NOMO-1 (cell line): ENCODE data around the gene MYO5C.
A peak's percentile ranks its signal among the peaks of the same experiment; 100 is the strongest.

Experiments
- DNase-seq, 2 experiments: peaks; one replicate each; lab custom pipeline; 2025; ENCODE audit not compliant: unreplicated experiment in 2 of 2; lab: John Stamatoyannopoulos, UW

MYO5C gene

DNA sequence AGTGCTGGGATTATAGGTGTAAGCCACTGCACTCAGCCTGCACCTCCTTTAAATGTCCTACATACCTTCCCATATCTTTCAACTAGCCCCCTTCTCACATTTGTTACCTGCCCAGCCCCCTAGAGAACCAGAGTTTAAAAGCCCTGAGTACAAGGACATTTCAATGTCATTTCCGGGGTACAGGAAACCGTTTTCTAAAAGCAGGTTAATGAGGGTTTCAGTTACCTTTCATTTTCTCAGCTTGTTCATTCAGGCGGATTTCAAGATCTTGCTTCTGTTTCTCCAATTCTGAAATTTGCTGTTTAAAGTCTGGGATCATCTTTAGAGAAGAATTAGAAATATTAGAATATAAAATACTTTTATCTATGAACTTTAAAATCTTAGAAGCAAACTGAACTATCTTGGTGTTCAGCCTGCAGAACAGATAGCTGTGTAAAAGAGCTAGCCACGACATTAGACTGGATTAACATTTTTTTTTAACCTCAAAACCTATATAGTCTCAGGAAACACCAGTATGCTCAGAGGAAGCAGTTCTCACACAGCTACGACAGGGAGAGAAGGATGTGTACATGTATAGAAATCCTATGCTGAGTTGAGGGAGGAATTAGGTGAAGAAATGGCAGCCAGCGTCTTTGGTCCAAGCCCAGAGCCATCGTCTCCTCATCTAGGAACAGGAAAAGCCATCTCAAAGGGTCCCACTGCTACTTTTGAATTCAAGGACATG is 74.5 kb downstream of the MYO5C start:
- no peak for DNase-seq

DNA sequence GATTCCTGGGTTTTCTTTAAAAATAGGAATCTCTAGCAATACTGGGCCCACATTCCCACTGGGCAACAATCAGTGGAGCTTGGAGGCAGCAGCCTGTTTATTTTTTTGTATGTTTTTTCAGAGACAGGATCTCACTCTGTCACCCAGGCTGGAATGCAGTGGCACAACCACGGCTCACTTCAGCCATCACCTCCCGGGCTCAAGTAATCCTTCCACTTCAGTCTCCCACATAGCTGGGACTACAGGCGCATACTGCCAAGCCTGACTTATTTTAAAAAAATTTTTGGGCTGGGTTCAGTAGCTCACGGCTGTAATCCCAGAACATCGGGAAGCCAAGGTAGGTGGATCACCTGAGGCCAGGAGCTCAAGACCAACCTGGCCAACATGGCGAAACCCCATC is 75.4 kb downstream of the MYO5C start:
- DNase-seq: no peak

DNA sequence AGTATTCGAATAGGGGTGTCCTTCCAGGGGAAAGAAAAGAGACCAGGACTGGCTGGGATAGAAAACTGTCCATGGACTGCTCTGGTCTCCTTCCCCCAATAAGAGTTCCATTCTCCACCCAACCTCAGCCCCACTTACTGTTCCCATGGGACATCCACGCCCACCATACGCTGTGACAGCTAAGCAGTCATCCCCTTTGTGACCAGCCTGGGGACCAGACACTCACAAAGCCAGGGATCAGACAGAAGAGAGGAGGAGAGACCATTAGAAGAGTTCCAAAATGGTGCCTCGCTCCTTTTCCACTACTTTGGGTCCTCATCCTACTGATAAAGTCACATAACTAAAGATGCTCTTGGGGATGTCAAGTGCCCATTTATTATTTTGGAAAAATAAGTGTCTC is 76.8 kb downstream of the MYO5C start:
- no peak for DNase-seq

DNA sequence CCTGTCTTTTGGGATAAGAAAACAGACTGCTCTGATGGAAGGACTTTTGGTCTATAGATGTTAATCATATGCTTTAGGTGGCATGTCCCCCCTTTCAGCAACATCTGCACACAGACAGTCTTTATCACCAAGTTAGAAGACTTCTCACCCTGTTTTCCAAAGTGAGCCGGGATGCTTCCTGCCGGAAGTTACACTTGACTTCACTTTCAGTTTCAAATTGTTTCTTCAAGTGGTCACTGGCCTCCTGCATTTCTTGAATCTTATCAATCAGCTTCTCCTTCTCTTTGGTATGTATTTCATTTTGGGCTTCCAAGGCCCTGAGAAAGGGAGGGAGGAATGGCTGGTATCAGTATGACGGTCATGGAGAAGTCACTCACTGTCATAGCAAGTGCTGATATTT is 77.2 kb downstream of the MYO5C start:
- no peak for DNase-seq

DNA sequence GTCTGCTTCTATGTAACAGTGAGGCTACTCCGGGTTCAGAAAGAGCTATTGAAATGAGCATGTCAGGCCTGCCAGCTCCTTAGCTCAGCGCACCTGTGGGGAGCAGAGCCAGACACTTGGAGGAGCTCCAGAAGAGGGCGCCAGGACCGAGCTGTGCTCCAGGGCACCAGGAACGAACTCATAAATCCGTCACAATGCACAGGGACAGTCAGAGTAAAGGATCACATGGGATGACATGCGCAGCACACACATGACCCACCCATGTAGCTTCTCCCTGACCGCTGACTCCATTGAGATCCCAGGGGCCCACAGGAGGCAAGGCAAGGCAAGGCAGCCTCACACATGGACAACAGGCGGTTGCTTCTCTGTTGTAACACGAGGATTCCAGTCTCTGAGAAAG is 78.4 kb downstream of the MYO5C start:
- no peak for DNase-seq

DNA sequence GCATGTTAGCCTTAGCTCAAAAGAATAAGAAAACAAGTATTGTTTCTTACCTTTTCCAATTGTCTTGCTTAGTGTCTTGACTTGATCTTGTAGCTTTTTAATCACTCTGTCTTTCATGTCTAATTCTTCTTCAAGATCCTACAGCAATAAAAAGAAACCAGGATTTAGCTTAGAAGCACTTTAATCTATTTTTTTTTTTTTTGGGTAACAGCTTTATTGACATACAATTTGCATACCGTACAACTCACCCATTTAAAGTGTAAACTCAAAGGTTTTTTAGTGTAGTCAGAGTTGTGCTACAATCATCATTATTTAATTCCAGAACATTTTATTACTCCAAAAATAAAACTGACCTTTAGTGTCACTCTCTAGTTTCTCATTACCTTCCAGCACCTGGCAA is 81.1 kb downstream of the MYO5C start:
- no peak for DNase-seq

DNA sequence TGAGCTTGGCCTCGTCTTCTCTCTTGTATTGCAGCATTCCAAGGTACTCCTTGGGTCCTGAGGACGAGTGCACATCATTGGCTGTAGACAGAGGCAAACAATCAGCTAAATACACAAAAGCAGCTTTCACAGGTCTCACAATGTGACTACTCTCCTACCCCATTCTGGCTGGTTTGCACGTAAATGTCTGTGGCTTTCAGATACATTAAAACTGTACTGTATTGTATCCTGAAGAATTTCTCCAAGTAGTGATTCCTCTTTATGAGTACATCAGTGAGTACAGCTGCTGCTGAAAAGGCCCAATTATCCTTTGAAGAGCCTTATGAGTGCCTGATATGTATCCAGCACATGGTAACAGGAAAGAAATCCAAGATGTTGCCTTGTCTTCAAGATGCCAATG is 82.4 kb downstream of the MYO5C start:
- DNase-seq: no peak

DNA sequence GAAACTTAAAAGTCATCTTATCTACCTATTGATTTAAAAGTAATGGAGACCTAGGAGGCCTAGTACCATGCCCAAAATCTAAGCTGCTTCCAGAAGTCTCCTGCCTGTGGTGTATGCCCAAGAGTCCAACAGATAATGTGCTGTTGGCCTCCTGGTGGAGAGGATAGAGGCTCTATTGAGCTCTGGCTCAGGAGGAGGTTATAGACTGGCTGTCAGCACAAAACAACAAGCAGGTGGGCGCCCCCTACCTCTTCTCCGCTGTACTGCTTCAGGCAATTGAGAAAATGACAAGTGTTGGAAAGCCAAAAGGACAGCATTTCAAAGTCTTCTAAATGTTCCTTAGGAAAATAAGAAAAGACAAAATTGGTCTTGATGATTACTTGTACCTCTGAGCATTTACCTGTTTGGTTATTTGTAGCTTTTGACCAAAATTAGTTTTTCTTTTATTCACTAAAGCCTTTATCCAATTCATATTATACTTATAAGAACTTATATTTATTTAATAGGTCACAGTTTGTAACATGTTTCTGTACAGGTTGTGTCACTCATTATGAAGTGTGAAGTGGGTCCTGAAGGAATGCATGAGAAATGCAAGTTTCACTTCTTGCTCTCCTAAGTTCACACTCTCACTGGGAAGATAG is 87.2 kb downstream of the MYO5C start:
- peak; percentile 29 to 60 for DNase-seq

DNA sequence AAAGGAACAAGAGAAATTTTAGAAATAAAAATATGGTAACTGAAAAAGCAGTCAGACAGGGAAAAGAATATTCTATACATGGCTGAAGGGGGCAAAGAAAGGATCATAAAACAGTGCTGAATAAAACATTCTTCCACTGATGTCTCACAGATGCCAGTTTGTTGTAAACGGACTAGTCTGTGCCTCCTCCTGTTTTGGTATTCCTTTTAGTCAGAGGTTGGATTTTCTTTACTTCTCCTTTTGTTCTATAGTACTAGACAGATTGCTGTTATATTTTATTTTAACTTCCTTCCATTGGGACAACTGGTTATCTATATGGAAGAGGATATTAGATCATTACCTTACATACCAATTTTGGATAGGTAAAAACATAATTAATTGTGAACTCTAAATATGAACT is 88.4 kb downstream of the MYO5C start:
- DNase-seq: peak in 1 of 2 experiments; percentile 9

DNA sequence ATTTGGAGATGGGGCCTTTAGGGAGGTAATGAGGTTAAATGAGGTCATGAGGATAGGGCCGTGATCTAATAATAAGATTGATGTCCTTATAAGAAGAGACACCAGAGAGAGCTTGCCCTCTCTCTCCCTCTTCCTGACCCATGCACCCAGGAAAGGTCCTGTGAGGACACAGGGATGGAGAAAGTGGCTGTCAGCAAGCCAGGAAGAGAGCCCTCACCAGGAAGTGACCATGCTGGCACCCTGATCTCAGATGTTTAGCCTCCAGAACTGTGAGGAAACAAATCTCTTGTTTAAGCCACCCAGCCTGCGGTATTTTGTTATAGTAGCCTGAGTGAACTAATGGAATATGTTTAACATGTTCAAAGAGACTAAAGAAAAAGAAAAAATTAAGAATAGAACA is 89.2 kb downstream of the MYO5C start:
- DNase-seq: no peak

DNA sequence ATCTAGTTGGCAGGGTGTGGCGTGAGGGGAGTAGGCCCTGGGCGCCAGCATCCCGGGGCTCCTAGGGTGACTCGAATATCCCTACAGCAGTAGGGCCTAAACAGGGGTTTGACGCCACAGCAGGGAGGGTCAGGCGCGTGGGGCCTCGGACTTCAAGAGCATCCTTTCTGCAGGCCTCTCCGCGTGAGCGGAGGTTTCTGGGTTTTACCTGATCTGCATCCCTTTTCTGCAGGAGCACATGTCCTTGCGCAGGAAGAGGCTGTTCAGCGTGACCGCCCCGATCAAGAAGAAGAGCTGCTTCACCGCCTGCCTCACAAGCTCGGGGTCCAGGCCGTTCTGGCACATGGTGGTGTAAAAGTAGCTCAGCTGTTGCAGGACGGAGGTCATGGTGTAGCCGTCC is 90.9 kb downstream of the MYO5C start:
- no peak for DNase-seq

DNA sequence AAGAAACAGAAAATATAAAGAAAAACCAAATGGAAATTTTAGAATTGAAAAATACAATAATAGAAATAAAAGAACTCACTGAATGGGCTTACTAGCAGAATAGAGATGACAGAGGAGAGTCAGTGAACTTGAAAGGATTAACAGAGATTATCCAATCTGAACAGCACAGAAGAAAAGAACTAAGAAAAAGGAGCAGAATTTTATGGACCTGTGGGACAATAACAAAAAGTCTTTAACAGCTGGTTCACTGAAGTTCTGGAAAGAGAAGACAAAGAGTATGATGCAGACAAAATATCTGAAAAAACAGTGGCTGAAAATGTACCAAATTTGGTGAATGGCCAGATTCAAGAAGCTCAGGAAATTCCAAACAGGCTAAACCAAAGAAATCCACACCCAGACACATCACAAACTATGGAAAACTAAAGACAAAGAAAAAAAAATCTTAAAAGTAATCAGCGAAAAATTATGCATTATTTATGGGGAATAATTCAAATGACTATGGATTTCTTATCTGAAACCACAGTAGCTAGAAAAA is 94.7 kb downstream of the MYO5C start:
- DNase-seq: no peak

DNA sequence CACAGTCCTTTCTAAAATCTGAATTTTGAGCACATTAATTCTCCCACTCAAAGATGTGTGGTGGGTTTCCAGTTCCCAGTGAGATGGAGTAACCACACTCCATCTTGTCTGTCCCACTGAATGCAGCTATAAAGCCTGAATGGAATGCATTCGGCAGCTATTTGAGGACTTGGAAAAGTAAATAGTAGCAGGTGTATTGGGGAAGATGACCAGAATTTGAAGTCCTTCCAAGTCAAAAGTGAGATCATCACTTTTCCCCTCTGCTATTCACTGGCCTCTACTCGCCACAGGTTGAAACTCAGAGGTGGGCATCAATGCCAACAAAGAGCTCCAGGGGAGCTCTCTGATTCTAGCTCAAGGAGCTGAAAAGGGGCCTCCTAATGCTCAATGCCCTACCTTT is 96.3 kb downstream of the MYO5C start:
- DNase-seq: no peak

DNA sequence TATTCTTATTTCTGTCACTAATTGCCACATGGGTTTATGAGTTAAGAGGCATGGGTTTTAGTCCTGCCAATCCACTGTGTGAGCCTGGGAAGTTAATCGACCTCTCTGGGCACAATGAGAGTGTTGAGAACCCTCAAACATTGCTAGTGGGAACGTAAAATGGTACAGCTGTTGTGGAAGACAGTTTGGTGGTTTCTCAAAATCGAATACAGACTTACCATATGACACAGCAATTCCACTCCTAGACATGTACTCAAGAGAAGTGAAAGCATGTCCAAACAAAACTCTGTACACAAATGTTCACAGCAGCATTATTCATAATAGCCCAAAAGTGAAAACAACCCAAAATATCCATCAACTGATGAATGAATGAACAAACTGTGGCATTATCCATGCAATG is 98.7 kb downstream of the MYO5C start:
- no peak for DNase-seq

DNA sequence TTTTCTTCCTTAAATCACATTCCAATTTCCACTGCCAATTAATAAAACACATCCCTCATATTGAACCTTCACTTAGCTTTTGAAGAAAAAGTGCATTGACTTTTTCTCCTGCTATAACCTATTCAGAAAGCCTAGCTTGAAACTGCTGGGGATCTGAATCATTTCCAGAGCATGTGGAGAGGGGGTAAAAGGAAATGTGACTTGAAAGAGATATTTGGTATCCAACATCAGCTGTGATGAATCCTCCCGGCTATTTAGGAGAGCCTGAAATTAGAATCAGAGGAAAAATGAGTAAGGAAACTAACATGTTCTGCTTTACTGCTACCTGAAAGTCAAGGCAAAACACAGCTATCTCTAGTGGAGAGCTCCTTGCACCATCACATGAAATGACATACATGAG is 101.8 kb downstream of the MYO5C start:
- DNase-seq: no peak

DNA sequence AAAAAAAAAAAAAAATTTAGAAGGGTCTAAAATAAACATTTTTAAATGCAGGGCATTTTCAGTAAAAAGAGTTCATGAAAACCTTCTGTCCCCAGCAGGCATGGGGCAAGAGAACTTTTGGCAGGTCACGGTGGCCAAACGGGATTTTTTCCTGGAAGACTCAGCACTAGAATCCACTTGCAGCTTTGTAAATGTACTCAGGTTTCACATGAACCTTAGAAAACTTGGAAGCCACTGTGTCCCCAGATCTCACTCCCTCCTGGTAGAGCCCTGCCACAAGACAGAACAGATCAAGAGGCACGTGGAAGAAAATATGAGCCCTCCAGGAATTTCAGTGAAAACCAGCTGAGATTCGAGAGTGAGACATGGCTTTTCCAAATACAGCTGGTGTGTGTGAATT is 102.3 kb downstream of the MYO5C start:
- DNase-seq: no peak

DNA sequence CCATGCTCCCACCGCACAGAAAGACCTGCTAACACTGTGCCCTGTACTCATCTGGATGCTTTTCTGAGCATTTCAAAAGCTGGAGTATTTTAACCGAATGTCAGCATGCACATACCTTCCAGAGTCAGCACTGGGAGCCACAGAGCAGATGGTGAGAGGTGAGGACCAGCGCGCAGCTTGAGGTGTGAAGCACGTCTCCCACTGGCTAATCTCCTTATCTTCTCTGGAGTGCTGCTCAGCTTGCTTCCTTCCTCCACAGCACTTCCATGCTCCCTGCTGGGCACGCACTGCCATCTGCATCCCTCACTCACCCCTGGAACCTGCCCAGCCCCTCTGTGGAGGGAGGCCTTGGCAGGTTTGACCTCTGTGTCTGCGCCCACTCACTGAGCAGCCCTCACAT is 104.4 kb downstream of the MYO5C start, which contains the start of gene GNB5:
TSS of gene GNB5 (minus strand) at position 186 of the 400 bp plus-strand sequence. CDS start 6,716 bp downstream, outside the sequence.
- no peak for DNase-seq

DNA sequence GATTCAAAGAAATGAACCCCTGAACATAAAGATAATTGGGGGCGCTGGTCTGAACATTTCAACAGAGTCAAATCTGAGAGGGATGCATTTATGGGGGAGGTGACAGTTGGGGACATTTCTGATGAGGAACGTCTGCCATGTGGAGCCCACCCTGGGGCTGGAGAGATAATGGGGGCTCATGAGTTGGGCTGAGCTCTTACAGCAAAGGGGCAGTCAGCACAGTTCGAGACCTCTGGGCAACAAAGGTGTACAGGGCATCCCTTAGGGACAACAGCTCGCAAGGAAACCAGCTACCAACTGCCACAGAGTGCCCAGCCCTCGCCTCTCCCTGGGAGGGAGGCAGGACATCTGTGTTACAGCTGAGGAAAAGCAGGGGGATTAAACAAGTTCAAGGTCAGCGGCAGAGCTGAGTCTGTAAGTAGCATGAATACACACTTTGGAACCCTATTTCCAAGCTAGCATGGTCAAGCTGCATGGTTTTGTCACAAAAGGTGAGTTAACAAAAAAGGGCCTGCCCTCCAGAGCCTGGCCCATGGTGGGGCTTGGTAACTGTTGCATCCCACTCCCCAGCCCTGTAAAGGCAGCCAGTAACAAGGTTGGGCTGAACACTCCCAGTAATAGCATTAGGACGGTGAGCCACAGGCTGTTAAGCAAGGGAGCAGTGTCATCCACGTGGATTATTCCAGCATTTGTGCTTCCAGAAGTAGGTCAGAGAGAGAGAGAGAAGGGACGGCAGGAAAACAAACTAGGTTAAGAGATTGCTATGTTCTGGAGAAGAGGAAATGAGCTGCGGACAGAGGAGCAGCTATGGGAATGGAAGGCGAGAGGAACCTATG is 108.7 kb downstream of the MYO5C start:
- no peak for DNase-seq

DNA sequence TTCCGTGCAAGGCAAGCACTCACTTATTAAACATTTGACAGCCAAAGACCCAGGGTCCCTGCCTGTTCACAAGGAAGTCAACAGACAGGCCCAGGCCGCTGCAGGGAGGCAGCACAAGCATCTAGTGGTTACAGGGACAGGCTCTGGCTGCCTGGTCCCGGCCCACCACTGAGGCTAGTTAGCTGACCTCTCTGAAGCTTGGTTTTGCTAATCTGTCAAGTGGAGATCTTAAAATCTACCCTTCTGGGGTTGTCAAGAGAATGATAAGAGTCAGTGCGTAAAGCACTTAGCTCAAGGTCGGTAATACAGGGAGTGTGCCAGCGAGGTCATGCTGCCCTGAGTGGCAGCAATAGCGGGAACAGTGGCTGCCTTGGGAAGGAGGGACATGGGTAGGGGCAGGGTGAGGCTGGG is 110.4 kb downstream of the MYO5C start:
- DNase-seq: no peak

DNA sequence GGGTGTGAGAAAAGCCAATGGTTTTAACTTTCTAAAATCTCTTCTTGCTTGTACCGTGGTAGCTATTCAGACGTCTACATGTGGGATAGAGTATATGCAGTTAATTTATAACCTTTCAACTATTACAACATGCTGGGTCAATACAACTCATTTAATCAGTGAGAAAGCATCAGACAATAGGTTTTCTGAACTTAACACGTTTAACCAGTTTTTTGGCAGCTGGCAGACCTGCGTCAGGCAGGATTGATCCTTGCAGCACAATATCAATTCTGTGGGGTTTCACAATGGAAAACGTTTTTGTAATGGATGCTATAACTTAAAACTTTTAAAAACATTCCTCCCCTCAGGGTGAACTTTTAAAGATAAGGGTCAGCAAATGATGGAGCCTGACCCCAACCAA is 110.9 kb downstream of the MYO5C start:
- DNase-seq: no peak

DNA sequence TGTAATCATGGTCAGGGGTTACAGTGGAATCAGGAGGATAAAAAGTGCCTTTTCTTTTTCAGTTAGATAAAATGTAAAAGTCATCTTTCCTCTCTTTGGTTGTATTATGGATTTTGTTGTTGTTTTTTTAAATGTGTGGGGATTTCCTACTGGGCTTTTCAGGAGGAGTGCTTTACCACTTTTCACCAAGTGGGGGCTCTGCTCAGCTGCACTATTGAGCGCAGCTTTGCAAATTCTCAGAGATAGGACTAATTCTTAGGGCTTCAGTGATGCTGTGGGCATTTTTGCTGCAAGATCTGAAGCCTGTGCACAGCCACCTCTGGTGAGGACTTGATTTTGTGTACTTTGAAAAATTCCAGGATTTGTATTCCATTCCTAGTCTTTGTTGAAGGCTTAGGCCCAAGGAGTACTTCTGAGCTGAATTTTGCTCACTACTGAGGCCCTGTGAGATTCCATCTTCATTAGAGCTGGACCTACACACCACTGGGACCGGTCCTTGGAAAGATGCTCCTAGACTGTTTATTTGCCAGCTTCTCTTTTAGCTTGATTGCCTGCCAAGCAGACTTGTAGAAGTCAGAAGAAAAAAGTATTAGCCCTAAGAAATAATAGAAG is 111.9 kb downstream of the MYO5C start:
- peak in 1 of 2 experiments; percentile 2 for DNase-seq
